ACC112 (cell line): ENCODE results near the gene RGS11.

Experiments used
- H2AFZ ChIP-seq: fragments of 200-600 bp; sonication (generic); one replicate; pipeline ENCODE4 v1.6.0; 2017; ENCODE audit warnings: antibody characterized with exemption, low read length; ENCODE audit not compliant: unreplicated experiment
- H3K27ac ChIP-seq: fragments of 200-600 bp; sonication (generic); 2 replicates; pipeline ENCODE4 v1.5.1; 2014; ENCODE audit warnings: low read depth, mild to moderate bottlenecking, antibody characterized with exemption, low read length, moderate library complexity
- H3K27me3 ChIP-seq: fragments of 200-600 bp; sonication (generic); 2 replicates; pipeline ENCODE4 v1.6.1; 2014; ENCODE audit warnings: mild to moderate bottlenecking, antibody characterized with exemption, low read length, moderate library complexity, mixed read lengths; ENCODE audit not compliant: insufficient read depth
- H3K36me3 ChIP-seq: fragments of 200-600 bp; sonication (generic); 2 replicates; pipeline ENCODE4 v1.6.1; 2016; ENCODE audit warnings: mild to moderate bottlenecking, antibody characterized with exemption, low read length, moderate library complexity, mixed read lengths; ENCODE audit not compliant: insufficient read depth
- H3K4me1 ChIP-seq: fragments of 200-600 bp; sonication (generic); one replicate; pipeline ENCODE4 v1.6.1; 2016; ENCODE audit warnings: low read length, mixed read lengths; ENCODE audit not compliant: insufficient read depth, unreplicated experiment, control insufficient read depth
- H3K4me3 ChIP-seq: fragments of 200-600 bp; sonication (generic); 2 replicates; pipeline ENCODE4 v1.5.1; 2014; ENCODE audit warnings: mild to moderate bottlenecking, low read depth, low read length
- H3K79me2 ChIP-seq: fragments of 200-600 bp; sonication (generic); one replicate; pipeline ENCODE4 v1.6.0; 2016; ENCODE audit warnings: low read length; ENCODE audit not compliant: control insufficient read depth, unreplicated experiment, insufficient read depth

Gene RGS11

DNA sequence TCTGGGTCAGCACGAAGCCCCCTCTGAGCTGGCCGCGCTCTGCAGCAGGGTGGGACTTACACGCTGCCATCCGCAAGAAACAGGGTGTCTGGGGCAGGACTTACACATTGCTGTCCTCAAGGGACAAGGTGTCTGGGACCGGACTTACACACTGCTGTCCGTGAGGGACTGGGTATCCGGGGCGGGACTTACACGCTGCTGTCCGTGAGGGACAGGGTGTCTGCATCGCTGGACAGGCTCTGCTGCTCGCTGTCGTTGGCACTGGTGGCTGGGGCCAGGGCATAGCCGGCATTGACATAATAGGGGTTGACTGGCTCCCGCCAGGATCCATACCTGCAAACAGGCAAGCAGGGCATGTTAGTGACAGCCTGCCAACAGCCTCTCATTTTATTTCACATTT is 38.6 kb upstream of the RGS11 start:
- no peak overlapping the region for H2AFZ ChIP-seq
- H3K27ac ChIP-seq, result no peak overlapping the region
- no peaks in the 10 kb centered on the region for H3K27me3 ChIP-seq
- peaks cover 3% of the 10 kb centered on the region for H3K79me2 ChIP-seq
- H3K36me3 ChIP-seq, result no peaks in the 10 kb centered on the region
- no peak overlapping the region for H3K4me3 ChIP-seq
- H3K4me1 ChIP-seq, result no peaks in the 10 kb centered on the region

DNA sequence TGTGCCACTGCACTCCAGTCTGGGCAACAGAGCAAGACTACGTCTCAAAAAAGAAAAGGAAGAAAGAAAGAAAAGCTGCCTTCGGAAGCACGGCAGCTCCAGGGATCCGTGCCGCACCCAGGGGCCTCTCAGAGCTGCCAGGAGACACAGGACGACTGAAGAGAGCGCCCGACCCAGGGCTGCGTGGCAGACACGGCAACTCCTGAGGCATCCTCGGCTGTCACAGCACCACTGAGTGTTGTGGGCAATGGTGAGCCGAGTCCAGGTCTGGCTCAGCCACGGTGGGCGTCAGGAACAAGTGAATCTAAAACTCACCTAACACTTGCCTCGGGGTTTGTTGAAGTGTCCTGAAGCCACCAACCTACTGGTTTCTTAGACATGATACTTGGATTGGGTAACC is 36.0 kb upstream of the RGS11 start:
- no peaks in the 10 kb centered on the region for H3K79me2 ChIP-seq
- H3K36me3 ChIP-seq, result no peaks in the 10 kb centered on the region
- no peak overlapping the region for H3K4me3 ChIP-seq
- no peak overlapping the region for H2AFZ ChIP-seq
- no peaks in the 10 kb centered on the region for H3K27me3 ChIP-seq
- H3K4me1 ChIP-seq, result no peaks in the 10 kb centered on the region
- H3K27ac ChIP-seq, result no peak overlapping the region

DNA sequence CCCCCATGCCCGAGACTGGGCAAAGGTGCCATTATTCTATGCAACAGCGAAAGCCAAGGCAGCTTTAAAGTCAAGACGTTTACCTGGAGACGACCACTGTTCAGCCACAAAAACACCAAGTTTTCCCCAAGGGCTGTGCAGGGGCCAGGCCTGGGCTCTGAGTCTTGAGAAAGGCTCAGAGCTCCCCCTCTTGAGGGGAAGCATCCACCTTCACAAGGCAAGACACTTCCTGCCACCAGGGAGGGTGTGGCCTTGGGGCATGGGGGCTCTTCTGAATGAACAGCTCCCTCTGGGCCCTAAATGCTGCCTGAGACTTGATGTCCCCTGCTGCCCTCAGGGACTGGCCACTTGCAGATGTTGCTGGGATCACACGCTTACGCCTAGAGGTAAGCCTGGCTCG is 33.7 kb upstream of the RGS11 start:
- Histone ChIP-seq H3K79me2 (no peaks in the 10 kb centered on the region), H3K4me1 (no peaks in the 10 kb centered on the region), H3K4me3 (no peak overlapping the region), H3K36me3 (no peaks in the 10 kb centered on the region; the same call in 1 of the 2 replicates), H3K27ac (no peak overlapping the region), H3K27me3 (no peaks in the 10 kb centered on the region), H2AFZ (no peak overlapping the region)

DNA sequence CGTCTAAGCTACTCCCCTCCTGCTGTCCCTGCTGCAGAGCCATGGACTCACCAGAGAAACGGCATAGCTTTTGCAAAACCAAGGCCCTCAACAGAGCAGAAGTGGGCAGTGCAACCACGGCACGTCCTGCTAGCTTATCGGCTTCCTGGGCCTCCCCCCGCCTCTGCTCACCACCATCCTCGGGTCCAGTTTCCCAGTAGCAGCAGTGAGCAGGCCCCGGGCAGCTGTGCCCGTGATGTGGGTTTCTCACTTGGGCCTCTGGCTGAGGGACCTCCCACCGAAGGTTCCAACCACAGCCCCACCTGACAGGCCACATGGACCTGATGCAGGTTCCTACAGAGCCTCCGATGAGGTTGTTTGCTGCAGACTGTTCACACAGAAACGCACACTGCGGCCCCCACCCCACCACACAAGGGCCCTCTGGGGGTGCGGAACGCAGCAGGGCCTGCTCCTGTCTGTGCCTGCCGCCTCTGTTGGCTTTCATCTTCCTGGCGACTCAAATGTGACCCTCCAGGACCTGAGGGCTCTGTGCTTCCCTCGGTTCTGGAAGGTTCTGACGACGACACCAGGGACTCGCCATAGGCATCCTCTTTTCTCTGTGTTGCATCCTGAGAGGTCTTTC is 32.1 kb upstream of the RGS11 start:
- no peak overlapping the region for H2AFZ ChIP-seq
- H3K27ac ChIP-seq, result no peak overlapping the region
- no peaks in the 10 kb centered on the region; the same call in 1 of the 2 replicates for H3K36me3 ChIP-seq
- no peaks in the 10 kb centered on the region for H3K79me2 ChIP-seq
- H3K27me3 ChIP-seq, result no peaks in the 10 kb centered on the region
- H3K4me3 ChIP-seq, result no peak overlapping the region
- no peaks in the 10 kb centered on the region for H3K4me1 ChIP-seq

DNA sequence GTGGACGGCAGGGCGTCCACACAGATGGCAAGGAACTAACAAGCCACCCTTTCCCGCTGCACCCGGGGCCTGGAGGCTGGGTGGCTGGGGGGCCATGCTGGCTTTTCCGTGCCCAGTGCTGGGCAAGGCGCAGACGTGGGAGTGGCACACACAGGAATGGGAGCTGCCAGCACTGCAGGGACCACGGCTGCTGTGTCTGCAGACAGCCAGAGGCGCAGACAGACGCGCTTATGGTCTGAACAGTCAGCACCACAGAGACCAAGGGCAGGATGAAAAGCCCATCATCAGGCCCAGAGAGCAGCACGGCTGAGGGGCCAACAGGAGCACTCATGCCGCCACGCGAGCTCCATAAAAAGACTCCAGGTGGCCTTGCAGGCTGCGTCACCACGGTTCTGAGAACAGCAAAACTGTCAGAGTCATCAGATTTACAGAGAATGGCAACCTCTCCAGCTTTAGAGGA is 31.2 kb upstream of the RGS11 start:
- Histone ChIP-seq H2AFZ (no peak overlapping the region), H3K36me3 (no peaks in the 10 kb centered on the region; the same call in 1 of the 2 replicates), H3K27me3 (no peaks in the 10 kb centered on the region), H3K4me3 (no peak overlapping the region), H3K4me1 (no peaks in the 10 kb centered on the region), H3K79me2 (no peaks in the 10 kb centered on the region), H3K27ac (no peak overlapping the region)

DNA sequence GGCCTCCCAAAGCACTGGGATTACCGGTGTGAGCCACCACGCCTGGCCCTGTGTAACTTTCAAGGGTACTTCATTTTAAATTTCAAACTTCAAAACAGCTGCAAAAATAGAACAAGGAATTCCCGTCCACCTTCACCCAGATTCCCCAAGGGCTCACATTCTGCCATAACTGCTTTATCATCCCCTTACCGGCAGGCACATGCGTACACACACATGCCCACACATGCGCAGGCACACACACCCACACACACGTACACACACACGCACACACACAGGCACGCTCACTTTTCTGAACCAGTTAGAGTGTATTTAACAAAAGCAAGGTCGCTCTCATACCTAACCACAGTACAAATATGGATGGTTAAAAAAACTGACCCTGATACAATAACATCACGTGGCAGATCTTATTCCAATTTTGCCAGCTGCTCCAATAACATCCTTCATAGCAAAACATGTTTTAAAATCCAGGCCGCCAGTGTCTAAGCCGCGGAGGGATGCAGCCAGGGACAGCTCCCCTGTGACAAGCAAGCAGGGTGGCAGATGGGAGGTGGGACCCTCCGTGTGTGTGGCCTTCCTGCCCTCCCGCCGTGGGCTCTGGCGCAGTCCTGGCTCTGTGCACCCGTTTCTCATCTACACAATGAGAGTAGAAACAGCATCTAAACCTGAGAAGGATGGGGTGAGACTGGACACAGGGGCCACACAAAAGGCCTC is 30.3 kb upstream of the RGS11 start:
- Histone ChIP-seq H3K27ac (no peak overlapping the region), H3K79me2 (no peaks in the 10 kb centered on the region), H3K36me3 (no peaks in the 10 kb centered on the region; the same call in 1 of the 2 replicates), H3K4me3 (no peak overlapping the region), H3K4me1 (no peaks in the 10 kb centered on the region), H2AFZ (no peak overlapping the region), H3K27me3 (no peaks in the 10 kb centered on the region)

DNA sequence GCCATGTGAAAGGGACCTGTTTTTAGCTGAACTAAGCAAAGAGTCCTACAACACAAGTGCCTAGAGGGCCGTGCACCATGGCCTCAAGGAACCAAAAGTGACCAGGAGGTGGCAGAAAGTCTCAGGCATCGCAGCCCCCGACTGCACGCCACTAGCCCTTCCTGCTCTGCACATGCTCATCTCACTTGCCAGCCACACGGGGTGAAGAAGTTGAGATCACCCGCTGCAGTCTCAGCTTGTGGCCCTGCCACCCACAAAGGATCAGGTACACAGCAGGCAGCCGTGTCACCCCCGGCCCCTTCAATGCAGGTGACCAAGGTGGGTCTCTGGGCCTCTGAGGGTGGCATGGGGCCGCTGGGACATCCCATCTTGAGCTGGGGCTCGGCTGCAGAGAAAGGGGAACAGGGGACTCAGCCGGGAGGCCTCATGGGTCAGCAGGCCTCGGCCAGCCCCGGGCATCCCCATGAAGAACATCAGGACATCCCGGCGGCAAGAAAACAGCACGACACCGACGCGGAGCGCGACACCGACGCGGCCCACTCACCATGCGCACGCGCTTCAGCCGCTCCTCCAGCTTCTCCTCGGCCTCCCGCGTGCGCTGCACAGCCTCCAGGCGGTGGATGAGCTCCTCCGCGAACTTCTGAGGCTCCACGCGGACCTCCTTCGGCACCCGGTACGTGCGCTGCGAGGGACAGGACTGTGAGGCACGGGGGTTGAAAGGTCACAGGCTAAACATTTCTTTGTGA is 28.2 kb upstream of the RGS11 start:
- H2AFZ ChIP-seq, result no peak overlapping the region
- no peaks in the 10 kb centered on the region for H3K4me1 ChIP-seq
- no peaks in the 10 kb centered on the region for H3K79me2 ChIP-seq
- no peak overlapping the region for H3K4me3 ChIP-seq
- H3K27ac ChIP-seq, result no peak overlapping the region
- no peaks in the 10 kb centered on the region; the same call in 1 of the 2 replicates for H3K36me3 ChIP-seq
- no peaks in the 10 kb centered on the region for H3K27me3 ChIP-seq

DNA sequence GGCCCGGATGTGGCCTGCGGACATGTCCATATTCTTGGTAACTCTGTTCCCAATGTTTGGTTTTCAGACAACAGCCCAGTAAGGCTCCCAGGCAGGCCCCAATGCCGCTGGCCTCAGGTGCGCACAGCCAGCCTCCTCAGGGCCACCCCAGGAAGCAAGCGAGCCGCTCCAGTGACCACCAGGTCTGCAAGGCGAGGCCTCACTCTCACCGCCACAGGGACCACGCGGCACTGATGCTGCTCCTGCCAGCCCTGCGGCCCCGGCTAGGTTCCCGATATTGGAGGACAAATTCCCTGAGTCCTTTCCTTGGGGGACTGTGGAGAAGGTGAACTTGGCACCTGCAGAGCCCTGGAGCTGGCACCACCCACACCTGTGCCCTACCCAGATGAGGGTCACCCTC is 26.2 kb upstream of the RGS11 start:
- H3K27me3 ChIP-seq, result no peaks in the 10 kb centered on the region
- no peak overlapping the region for H3K27ac ChIP-seq
- H3K79me2 ChIP-seq, result no peaks in the 10 kb centered on the region
- no peaks in the 10 kb centered on the region; the same call in 1 of the 2 replicates for H3K36me3 ChIP-seq
- H3K4me3 ChIP-seq, result no peak overlapping the region
- H3K4me1 ChIP-seq, result no peaks in the 10 kb centered on the region
- no peak overlapping the region for H2AFZ ChIP-seq

DNA sequence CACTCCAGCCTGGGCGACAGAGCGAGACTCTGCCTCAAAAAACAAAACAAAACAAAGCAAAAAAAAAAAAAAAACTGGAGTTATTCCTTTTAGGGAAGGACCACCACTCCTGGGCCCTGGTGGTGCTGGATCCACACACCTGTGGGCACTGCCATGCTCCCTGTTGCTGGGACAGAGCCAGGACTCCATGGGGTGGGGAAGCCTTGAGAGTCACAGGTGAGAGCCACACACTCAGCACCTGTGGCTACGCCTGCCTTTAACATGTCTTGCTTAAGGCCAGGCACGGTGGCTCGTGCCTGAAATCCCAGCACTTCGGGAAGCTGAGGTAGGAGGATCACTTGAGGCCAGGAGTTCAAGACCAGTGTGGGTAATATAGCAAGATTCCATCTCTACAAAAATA is 25.5 kb upstream of the RGS11 start:
- H3K79me2 ChIP-seq, result no peaks in the 10 kb centered on the region
- H3K4me3 ChIP-seq, result no peak overlapping the region
- H3K27ac ChIP-seq, result no peak overlapping the region
- H3K4me1 ChIP-seq, result no peaks in the 10 kb centered on the region
- H3K27me3 ChIP-seq, result no peaks in the 10 kb centered on the region
- H3K36me3 ChIP-seq, result no peaks in the 10 kb centered on the region; the same call in 1 of the 2 replicates
- H2AFZ ChIP-seq, result no peak overlapping the region

DNA sequence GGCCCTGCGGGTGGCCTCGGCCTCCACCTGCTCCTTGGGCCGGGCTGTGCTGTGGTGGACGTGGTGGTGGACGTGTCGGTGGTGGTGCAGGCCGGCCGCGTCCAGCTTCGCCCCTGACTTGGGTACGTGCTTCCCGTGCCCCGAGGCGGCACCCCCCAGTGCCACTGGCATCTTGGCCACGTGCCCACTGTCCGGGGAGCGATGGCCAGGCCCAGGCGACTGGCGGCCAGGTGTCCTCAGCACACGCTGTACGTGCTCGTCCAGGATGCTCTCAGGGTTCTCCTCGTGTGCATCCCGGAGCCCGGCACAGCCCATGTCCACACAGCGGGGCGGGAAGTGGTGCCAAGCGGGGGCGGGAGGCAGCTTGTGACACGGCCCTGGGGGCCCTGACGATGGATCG is 22.1 kb upstream of the RGS11 start:
- no peaks in the 10 kb centered on the region for H3K4me1 ChIP-seq
- no peaks in the 10 kb centered on the region for H3K27me3 ChIP-seq
- H2AFZ ChIP-seq, result no peak overlapping the region
- no peak overlapping the region for H3K27ac ChIP-seq
- H3K36me3 ChIP-seq, result no peaks in the 10 kb centered on the region
- H3K79me2 ChIP-seq, result no peaks in the 10 kb centered on the region
- H3K4me3 ChIP-seq, result no peak overlapping the region
